Lower leg skin (tissue), 4 donors: Measurements from ENCODE around the gene OR1F1. TPM values are rescaled to one million over a fixed set of nuclear protein-coding genes. Genes with fewer than 3 reads are reported as not detected.

Experiments
- DNase-seq, 2 donors: peaks; one replicate each; pipeline ENCODE4 v3.0.0-alpha.2; 2019; ENCODE audit warnings: low spot score in 2 of 2
- H3K4me3 ChIP-seq: fragments of 200-600 bp; sonication (generic); 2 replicates; pipeline ENCODE4 v1.5.1; 2017; ENCODE audit warnings: mild to moderate bottlenecking, low read depth; ENCODE audit not compliant: poor library complexity, severe bottlenecking
- CTCF ChIP-seq, 3 donors: fragments of 450-650 bp; IDR thresholded peaks; one replicate each; pipeline ENCODE4 v1.5.1; 2016; ENCODE audit warnings: antibody characterized with exemption in 3 of 3, mild to moderate bottlenecking in 3 of 3, moderate library complexity in 2 of 3
- POLR2A ChIP-seq, 2 donors: fragments of 450-650 bp; IDR thresholded peaks; one replicate each; pipeline ENCODE4 v1.6.1; 2016 to 2017; ENCODE audit warnings: antibody characterized with exemption in 2 of 2, mild to moderate bottlenecking in 1 of 2, moderate library complexity in 1 of 2
- WGBS, 2 donors: methylation state at CpG; one replicate each; pipeline ENCODE4 v1.1.5; 2018; 5-methylcytosine and 5-hydroxymethylcytosine counted together
- intact Hi-C: fragments of 100-400 bp; cut with DNase I; formaldehyde crosslinking; loops from one replicate; pipeline ENCODE4 v1.15.0; 2023; ENCODE audit warnings: low total_unique reads
- total RNA-seq, 4 donors: library from RNA; depleted of rRNA; stranded (reverse); fragments of >200 nt; gene quantifications; one replicate each; pipeline ENCODE4 v1.1.0, GENCODE V29; 2016

The OR1F1 gene
- total RNA-seq, 4 donors from 2014 or later = not detected

DNA sequence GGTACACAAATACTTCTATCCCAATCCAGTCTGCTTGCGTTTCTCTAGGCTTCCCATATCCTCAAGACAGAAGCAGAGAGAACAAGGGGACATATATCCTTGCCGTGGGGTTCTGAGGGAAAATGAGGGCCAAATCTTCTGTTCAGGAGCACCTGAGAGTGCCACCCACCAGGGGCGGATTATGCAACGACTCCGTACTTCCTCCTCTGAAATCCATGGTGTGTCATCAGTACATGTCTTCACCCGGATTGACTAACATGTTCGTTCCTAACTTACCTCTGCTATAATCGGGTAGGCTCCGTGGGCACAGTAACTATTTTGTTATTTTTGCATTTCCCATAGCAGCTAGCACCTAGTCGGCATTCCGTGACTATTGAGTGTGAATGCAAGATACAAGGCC, 54.7 kb downstream of the OR1F1 start:
- 77 to 86% methylated on average over 11 of the region's 11 CpGs for WGBS, 2 donors
- intact Hi-C loops = no loop called here
- H3K4me3 ChIP-seq = no peak overlapping the region
- no peak for TF ChIP-seq POLR2A (IDR thresholded peaks at IDR 0.05)
- TF ChIP-seq CTCF (IDR thresholded peaks at IDR 0.05) = no peak
- peak in 1 of 2 donors; percentile 28 for DNase-seq

- intact Hi-C loops = no loop called here
- peak in 1 of 2 donors; percentile 42 for DNase-seq
- WGBS, 2 donors = 75 to 79% methylated on average over 6 of the region's 6 CpGs
- no peak for TF ChIP-seq POLR2A (IDR thresholded peaks at IDR 0.05)
- no peak for TF ChIP-seq CTCF (IDR thresholded peaks at IDR 0.05)
- H3K4me3 ChIP-seq = no peak overlapping the region
These were observed 55.9 kb downstream of the OR1F1 start for GRCh38 chr16:3243882-3244281.

- 76 to 85% methylated on average over 7 of the region's 7 CpGs for WGBS, 2 donors
- DNase-seq = no peak
- H3K4me3 ChIP-seq = no peak overlapping the region
- no peak for TF ChIP-seq POLR2A (IDR thresholded peaks at IDR 0.05)
- TF ChIP-seq CTCF (IDR thresholded peaks at IDR 0.05) = no peak
- intact Hi-C loops = no loop called here
These were observed 58.0 kb downstream of the OR1F1 start for GRCh38 chr16:3246002-3246401.

DNA sequence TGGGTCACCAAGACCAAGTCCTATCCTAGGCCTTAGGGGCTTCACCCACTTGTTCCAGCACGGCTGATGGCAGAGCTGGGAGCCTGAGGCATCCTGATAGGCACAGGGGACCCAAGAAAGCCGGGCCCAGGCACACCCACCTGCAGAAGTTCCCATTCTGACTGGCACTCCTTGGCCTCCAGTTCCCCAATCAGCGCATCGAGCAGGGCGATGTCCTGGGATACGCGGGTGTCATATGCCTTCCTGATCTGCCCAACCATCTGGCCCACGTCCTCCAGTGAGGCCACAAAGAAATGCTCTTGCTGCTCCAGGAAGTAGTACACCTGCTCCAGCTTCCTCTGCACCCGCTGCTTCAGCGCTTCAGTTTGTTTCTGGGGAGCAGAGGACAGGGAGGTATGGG, 58.9 kb downstream of the OR1F1 start:
- 80 to 82% methylated on average over 10 of the region's 10 CpGs for WGBS, 2 donors
- intact Hi-C loops = no loop called here

DNA sequence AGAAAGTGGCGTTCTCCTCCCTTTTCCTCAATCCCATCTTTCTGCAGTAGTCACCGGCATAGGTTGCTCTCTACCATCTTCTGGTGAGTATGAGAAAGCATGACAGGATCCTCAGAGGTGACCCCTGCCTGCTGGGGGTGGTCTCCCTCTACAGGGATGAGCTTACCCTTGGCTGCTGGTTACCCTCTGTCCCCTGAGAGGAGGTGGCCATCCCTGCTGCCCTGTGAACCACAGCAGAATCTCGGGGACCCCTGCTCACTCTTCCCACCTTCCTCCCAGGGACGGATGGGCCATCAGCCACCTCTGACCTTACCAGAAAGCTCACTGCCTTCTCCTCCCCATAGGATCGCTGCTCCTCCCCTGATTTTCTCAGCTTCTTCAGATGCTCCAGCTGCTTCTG, 60.6 kb downstream of the OR1F1 start:
- peak in 1 of 2 donors; percentile 57 for DNase-seq
- TF ChIP-seq POLR2A (IDR thresholded peaks at IDR 0.05) (no peak), CTCF (IDR thresholded peaks at IDR 0.05) (no peak)
- H3K4me3 ChIP-seq = no peak overlapping the region
- intact Hi-C loops = no loop called here
- WGBS, 2 donors = 76 to 90% methylated on average over 5 of the region's 5 CpGs

More for the DNA sequence above, 58.9 kb downstream of the OR1F1 start:
- TF ChIP-seq CTCF (IDR thresholded peaks at IDR 0.05) (no peak), POLR2A (IDR thresholded peaks at IDR 0.05) (no peak)
- DNase-seq = no peak
- H3K4me3 ChIP-seq = no peak overlapping the region

GRCh38 chr16:3249020-3249419, 61.0 kb downstream of the OR1F1 start:
- WGBS, 2 donors = 76 to 88% methylated on average over 1 of the region's 1 CpG
- TF ChIP-seq CTCF (IDR thresholded peaks at IDR 0.05) (no peak), POLR2A (IDR thresholded peaks at IDR 0.05) (no peak)
- DNase-seq = peak in 1 of 2 donors; percentile 52
- intact Hi-C loops = no loop called here
- H3K4me3 ChIP-seq = no peak overlapping the region
